Astrocyte of the spinal cord (primary cell): ENCODE results near the gene ATP1A2.
A peak's percentile ranks its signal among the peaks of the same experiment; 100 is the strongest.
"Not testable (repeated sequence)": the region's sequence is repeated elsewhere in the genome, so short reads cannot be mapped to it uniquely, and the experiment has no call there.

Experiments used
- DNase-seq: peaks from one replicate; pipeline ENCODE4 v3.0.0; 2011; ENCODE audit warnings: low read depth, low spot score
- H3K4me3 ChIP-seq: 2 replicates; pipeline ENCODE4 v1.5.1; 2011; ENCODE audit warnings: low read depth, mild to moderate bottlenecking, low read length, moderate library complexity
- CTCF ChIP-seq: IDR thresholded peaks from 2 replicates; pipeline ENCODE4 v1.5.1; 2012; ENCODE audit warnings: low read depth, mild to moderate bottlenecking, low read length, inconsistent platforms
- in situ Hi-C: cut with HindIII; loops from 2 replicates; pipeline ENCODE4 v1.10.0; 2017; ENCODE audit warnings: low sequenced_read_pairs

ATP1A2 gene

GRCh38 chr1:160107512-160107911 is 8.0 kb upstream of the ATP1A2 start:
- in situ Hi-C loops: no loop called here
- DNase-seq: no peak
- no peak overlapping the region for H3K4me3 ChIP-seq
- TF ChIP-seq CTCF: no peak

GRCh38 chr1:160108888-160109662 is 6.5 kb upstream of the ATP1A2 start:
- peak; percentile 67 for TF ChIP-seq CTCF
- peak; percentile 78 for DNase-seq
- in situ Hi-C loops: no loop called here
- H3K4me3 ChIP-seq: no peak overlapping the region

- TF ChIP-seq CTCF: no peak
- H3K4me3 ChIP-seq: no peak overlapping the region
- DNase-seq: no peak
- in situ Hi-C loops: no loop called here
Measured at GRCh38 chr1:160109686-160110085, 5.9 kb upstream of the ATP1A2 start.

DNA sequence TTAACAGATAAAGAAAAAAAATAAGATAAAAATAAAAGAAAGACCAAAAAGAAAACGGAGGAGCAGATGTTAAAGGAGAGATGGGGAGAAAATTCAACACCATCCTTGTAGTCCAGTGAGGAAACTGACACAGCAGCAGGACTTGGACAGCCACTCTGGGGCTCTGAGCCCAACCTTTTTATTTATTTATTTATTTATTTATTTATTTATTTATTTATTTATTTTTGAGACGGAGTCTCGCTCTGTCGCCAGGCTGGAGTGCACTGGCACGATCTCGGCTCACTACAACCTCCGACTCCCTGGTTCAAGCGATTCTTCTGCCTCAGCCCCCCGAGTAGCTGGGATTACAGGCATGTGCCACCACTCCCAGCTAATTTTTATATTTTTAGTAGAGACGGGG is 4.1 kb upstream of the ATP1A2 start:
- in situ Hi-C loops, DNase-seq, H3K4me3 ChIP-seq: not testable (repeated sequence)

GRCh38 chr1:160112357-160112756 is 3.2 kb upstream of the ATP1A2 start:
- TF ChIP-seq CTCF: no peak
- in situ Hi-C loops: no loop called here
- H3K4me3 ChIP-seq: no peak overlapping the region
- DNase-seq: peak; percentile 46

- no peak overlapping the region for H3K4me3 ChIP-seq
- in situ Hi-C loops: no loop called here
- TF ChIP-seq CTCF: peak; percentile 7
- DNase-seq: no peak
Measured at GRCh38 chr1:160113407-160113806, 2.2 kb upstream of the ATP1A2 start.

DNA sequence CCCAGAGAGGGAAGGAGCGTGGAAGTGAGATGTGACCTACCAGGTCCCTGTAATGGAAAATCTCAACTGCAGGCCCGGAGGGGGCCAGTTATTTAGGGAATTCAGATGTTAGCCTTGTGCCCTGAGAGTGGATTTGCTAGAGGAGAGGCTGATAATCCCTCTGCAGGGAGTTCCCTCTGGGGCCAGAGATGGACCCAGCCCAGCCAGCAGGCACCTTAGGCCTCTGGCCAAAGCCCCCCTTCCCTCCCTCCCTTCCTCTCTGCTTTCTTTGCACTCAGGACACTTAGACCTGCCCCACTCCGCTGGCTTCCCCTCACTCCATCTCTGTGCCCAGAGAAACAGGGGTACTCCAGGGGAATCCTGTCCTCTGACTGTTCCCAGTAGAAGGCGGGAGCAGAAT is 1.5 kb upstream of the ATP1A2 start:
- in situ Hi-C loops: no loop called here
- DNase-seq: no peak
- TF ChIP-seq CTCF: no peak
- no peak overlapping the region for H3K4me3 ChIP-seq
